HepG2 (cell line): Measurements from ENCODE around the gene MAP2K1. TPM values are rescaled to one million over a fixed set of nuclear protein-coding genes. Genes with fewer than 3 reads are reported as not detected.

Experiments used
- ATAC-seq: fragments of 200-7000 bp; cut with Tn5 transposase; 3 replicates; pipeline ENCODE4 v1.9.1; 2020; ENCODE audit warnings: mild to moderate bottlenecking, moderate library complexity
- BruUV-seq: library from RNA; stranded (reverse); fragments of 400-500 nt; replicated peaks from 2 replicates; lab custom pipeline; 2021; lab: Mats Ljungman, UMichigan
- CTCF ChIA-PET: fragments of 300-600 bp; formaldehyde crosslinking; extraction: SDS; loops from one replicate; lab custom pipeline; 2021; ENCODE audit warnings: low total read pairs, inconsistent platforms, low intra/inter-chr PET ratio; lab: Yijun Ruan, JAX
- POLR2A ChIA-PET: fragments of 350-600 bp; sonication (Branson Sonifier 250); formaldehyde crosslinking; loops from one replicate; lab custom pipeline; 2020; ENCODE audit warnings: antibody characterized with exemption, inconsistent platforms; lab: Yijun Ruan, JAX
- DNase-seq: peaks from one replicate; pipeline ENCODE4 v3.0.0-alpha.2; 2015; ENCODE audit warnings: low spot score
- FAIRE-seq: peaks from 3 replicates; lab custom pipeline; 2011; peaks lifted over from hg19 to GRCh38; lab: Jason Lieb, UNC
- H2AFZ ChIP-seq: one replicate; pipeline ENCODE4 v1.6.1; 2011; ENCODE audit warnings: low read length, inconsistent platforms
- H3K27ac ChIP-seq: fragments of 300-600 bp; 3 replicates; pipeline ENCODE4 v1.8.0; 2011; ENCODE audit warnings: mixed run types, mild to moderate bottlenecking, mixed read lengths, low read length, inconsistent platforms; ENCODE audit not compliant: insufficient read depth; ENCODE audit errors: extremely low read length
- H3K27me3 ChIP-seq, 2 experiments: fragments of 200-600 bp in 1 of 2; 2 replicates in 1 of 2; 3 replicates in 1 of 2; pipeline versions ENCODE4 v1.6.0 to v1.8.0; 2011; ENCODE audit warnings: low read length in 2 of 2, mild to moderate bottlenecking in 2 of 2, moderate library complexity in 2 of 2, inconsistent platforms in 1 of 2; ENCODE audit not compliant: insufficient read depth in 2 of 2, control insufficient read depth in 1 of 2
- H3K36me3 ChIP-seq, 2 experiments: fragments of 200-600 bp in 1 of 2; replicated peaks in 1 of 2; 2 replicates in 1 of 2; 3 replicates in 1 of 2; pipeline versions ENCODE4 v1.5.1 to v1.8.0; 2011; ENCODE audit warnings: low read length in 2 of 2, inconsistent platforms in 1 of 2; ENCODE audit not compliant: insufficient read depth in 2 of 2, control insufficient read depth in 1 of 2
- H3K4me1 ChIP-seq: 2 replicates; pipeline ENCODE4 v1.5.1; 2012; ENCODE audit warnings: low read length, inconsistent platforms; ENCODE audit not compliant: insufficient read depth
- H3K4me2 ChIP-seq: 2 replicates; pipeline ENCODE4 v1.6.0; 2011; ENCODE audit warnings: low read depth, low read length, inconsistent platforms
- H3K4me3 ChIP-seq, 3 experiments: fragments of 200-600 bp in 1 of 3; sonication (generic), shearing (Covaris generic) in 1 of 3; replicated peaks in 1 of 3; 2 replicates each; pipeline ENCODE4 v1.5.1; 2011 to 2016; ENCODE audit warnings: low read length in 3 of 3, inconsistent platforms in 2 of 3, low read depth in 2 of 3, mild to moderate bottlenecking in 2 of 3, control low read depth in 1 of 3, mixed read lengths in 1 of 3; ENCODE audit not compliant: insufficient read depth in 1 of 3
- H3K79me2 ChIP-seq: one replicate; pipeline ENCODE4 v1.6.1; 2011; ENCODE audit warnings: low read length, inconsistent platforms; ENCODE audit not compliant: insufficient read depth
- H3K9ac ChIP-seq: 2 replicates; pipeline ENCODE4 v1.6.0; 2011; ENCODE audit warnings: mild to moderate bottlenecking, low read depth, low read length, inconsistent platforms; ENCODE audit not compliant: insufficient read depth
- H3K9me3 ChIP-seq: 2 replicates; pipeline ENCODE4 v1.5.1; 2012; ENCODE audit warnings: mild to moderate bottlenecking, low read length
- H4K20me1 ChIP-seq: 2 replicates; pipeline ENCODE4 v1.6.0; 2011; ENCODE audit warnings: inconsistent platforms, mild to moderate bottlenecking, low read length, moderate library complexity; ENCODE audit not compliant: insufficient read depth
- HOXA3 ChIP-seq: sonication (generic); formaldehyde crosslinking; IDR thresholded peaks from 2 replicates; pipeline ENCODE4 v1.5.0; 2020; ENCODE audit warnings: missing genetic modification reagents
- KDM5A ChIP-seq: fragments of 200-600 bp; sonication (generic); IDR thresholded peaks from 2 replicates; pipeline ENCODE4 v1.7.0; 2018; ENCODE audit warnings: antibody characterized with exemption, mild to moderate bottlenecking, low read length, borderline replicate concordance
- NFYB ChIP-seq: sonication (generic); formaldehyde crosslinking; IDR thresholded peaks from 2 replicates; pipeline ENCODE4 v1.4.0; 2020; ENCODE audit warnings: missing genetic modification reagents
- ZBTB1 ChIP-seq: sonication (generic); formaldehyde crosslinking; IDR thresholded peaks from 2 replicates; pipeline ENCODE4 v1.4.0; 2020; ENCODE audit warnings: missing genetic modification reagents, borderline replicate concordance
- ZBTB25 ChIP-seq: IDR thresholded peaks from 2 replicates; pipeline ENCODE4 v1.6.1; 2018; ENCODE audit warnings: missing genetic modification reagents
- ZFX ChIP-seq: sonication (generic); formaldehyde crosslinking; IDR thresholded peaks from 2 replicates; pipeline ENCODE4 v1.4.0; 2020; ENCODE audit warnings: mild to moderate bottlenecking, low read depth, missing genetic modification reagents, moderate library complexity
- ZMYM2 ChIP-seq: sonication (generic); formaldehyde crosslinking; IDR thresholded peaks from 2 replicates; pipeline ENCODE4 v1.8.0; 2022; ENCODE audit warnings: mild to moderate bottlenecking, missing genetic modification reagents
- ZNF207 ChIP-seq: fragments of 450-650 bp; IDR thresholded peaks from 2 replicates; pipeline ENCODE4 v1.6.1; 2016; ENCODE audit warnings: antibody characterized with exemption, borderline replicate concordance
- ZNF512B ChIP-seq: sonication (generic); formaldehyde crosslinking; IDR thresholded peaks from 2 replicates; pipeline ENCODE4 v1.5.1; 2020; ENCODE audit warnings: missing genetic modification reagents, mild to moderate bottlenecking, borderline replicate concordance
- ZNF781 ChIP-seq: sonication (generic); formaldehyde crosslinking; IDR thresholded peaks from 2 replicates; pipeline ENCODE4 v1.5.1; 2020; ENCODE audit warnings: borderline replicate concordance, mild to moderate bottlenecking, missing genetic modification reagents; ENCODE audit errors: not compliant biosample characterization
- WGBS: methylation state at CpG from one replicate; pipeline ENCODE4 v1.1.6; 2017; ENCODE audit warnings: low lambda C conversion rate; 5-methylcytosine and 5-hydroxymethylcytosine counted together
- in situ Hi-C: cut with HindIII; loops from 2 replicates; pipeline ENCODE4 v1.10.0; 2017; ENCODE audit warnings: low pct_unique_long_range_greater_than_20kb; ENCODE audit not compliant: extremely low pct_ligation_motif_present
- intact Hi-C: fragments of 100-400 bp; cut with micrococcal nuclease; formaldehyde crosslinking; loops from one replicate; pipeline ENCODE4 v1.10.0; 2022; ENCODE audit not compliant: unreplicated experiment
- polyA plus RNA-seq, 8 experiments: library from polyadenylated mRNA; depleted of rRNA in 3 of 8; stranded (reverse) in 7 of 8; unstranded in 1 of 8; fragments of >200 nt; fragmentation: Illumina TruSeq in 4 of 8; extraction: Trizol in 4 of 8; gene quantifications; 2 replicates each; pipeline versions ENCODE4 v1.2.1 to v1.2.3, GENCODE V29; 2011 to 2016; ENCODE audit warnings: low read depth in 4 of 8, missing spikeins in 1 of 8, mixed read lengths in 1 of 8; ENCODE audit not compliant: insufficient read depth in 1 of 8
- total RNA-seq, 5 experiments: library from RNA; depleted of rRNA; stranded (reverse); fragments of >200 nt; fragmentation: Illumina TruSeq; extraction: Trizol; gene quantifications; 2 replicates each; pipeline ENCODE4 v1.2.3, GENCODE V29; 2016; ENCODE audit warnings: low read depth in 1 of 5

Gene MAP2K1
- total and polyA plus RNA-seq, 2 of the 13 experiments (the other 11 are each of a cell fraction or from before 2014, with no cell fraction given): 24.1 to 49.2 TPM

- intact Hi-C loops (loop anchor here (5.0 kb wide), 1 partner anchor 61 kb away; the partner anchor contains the start of gene LCTL), in situ Hi-C loops (no loop called here)
- Histone ChIP-seq H4K20me1 (peaks cover 25% of the 10 kb centered on the region), H3K27ac (peak overlapping the region; percentile 89), H2AFZ (peak overlapping the region; percentile 16), H3K79me2 (peaks cover 55% of the 10 kb centered on the region), H3K4me3 (peak overlapping the region; percentile 69 to 100 (median 88)), H3K9ac (peak overlapping the region; percentile 96), H3K4me1 (peaks cover 43% of the 10 kb centered on the region), H3K27me3 (peaks cover 0 to 5% of the 10 kb centered on the region in 2 experiments; a peak in 1 of 5 replicates), H3K36me3 (peaks cover 4 to 24% of the 10 kb centered on the region in 2 experiments; a peak in 4 of 5 replicates), H3K9me3 (no peaks in the 10 kb centered on the region), H3K4me2 (peak overlapping the region; percentile 93)
- ChIA-PET CTCF (no interaction called here), POLR2A (interaction anchor here (1.4 kb wide), 2 partner anchors 9 to 589 kb away, joined by 3 to 8 read pairs; partner anchors contain the start of gene SNAPC5)
- ATAC-seq (no peak), DNase-seq (no peak), FAIRE-seq (no peak)
- 2% methylated on average over 4 of the region's 4 CpGs for WGBS
- no peak for TF ChIP-seq HOXA3 (CRISPR knock-in tag)
- no TSS peak for BruUV-seq
These were observed 119.1 kb downstream of the MAP2K1 start for GRCh38 chr15:66505818-66506217.

- TF ChIP-seq ZBTB1 (CRISPR knock-in tag) (no peak), ZBTB25 (CRISPR knock-in tag) (no peak), ZFX (no peak), ZMYM2 (CRISPR knock-in tag) (no peak), ZNF781 (CRISPR knock-in tag) (no peak), KDM5A (no peak), ZNF207 (no peak), NFYB (CRISPR knock-in tag) (no peak), ZNF512B (CRISPR knock-in tag) (no peak)
- no peak overlapping the region for H3K4me3 ChIP-seq
- no peak for FAIRE-seq
- in situ Hi-C loops: no loop called here
- peaks cover 19% of the 10 kb centered on the region for H3K4me1 ChIP-seq
- peaks cover 0 to 5% of the 10 kb centered on the region in 2 experiments; a peak in 1 of 5 replicates for H3K27me3 ChIP-seq
- no TSS peak for BruUV-seq
- no peaks in the 10 kb centered on the region for H3K9me3 ChIP-seq
- no peak for ATAC-seq
- ChIA-PET POLR2A (no interaction called here), CTCF (no interaction called here)
- no peak overlapping the region for H2AFZ ChIP-seq
- WGBS: 96% methylated on average over 3 of the region's 3 CpGs
- H3K9ac ChIP-seq: no peak overlapping the region
- intact Hi-C loops: loop anchor here (5.0 kb wide), 1 partner anchor 59 kb away; the partner anchor contains the start of gene LCTL
- H3K27ac ChIP-seq: no peak overlapping the region
- peaks cover 4% of the 10 kb centered on the region for H4K20me1 ChIP-seq
- H3K4me2 ChIP-seq: no peak overlapping the region
- H3K79me2 ChIP-seq: peaks cover 35% of the 10 kb centered on the region
- no peaks in the 10 kb centered on the region for H3K36me3 ChIP-seq
- DNase-seq: no peak
These were observed 121.7 kb downstream of the MAP2K1 start for GRCh38 chr15:66508293-66508883.
